Effector memory CD8-positive, alpha-beta T cell (primary cell): ENCODE measurements around the gene KRT16.
"Not testable (repeated sequence)": the region's sequence is repeated elsewhere in the genome, so short reads cannot be mapped to it uniquely, and the experiment has no call there.

Source experiments
- ATAC-seq: fragments of 150-1000 bp; cut with Tn5 transposase; replicated peaks from 2 replicates; pipeline ENCODE4 v1.10.0; 2021; ENCODE audit warnings: mild to moderate bottlenecking, moderate library complexity
- DNase-seq, 3 experiments: peaks; one replicate each; pipeline ENCODE4 v3.0.0; 2021
- H3K27ac Mint-ChIP-seq, 2 donors: one replicate each; pipeline ENCODE4 v1.8.0; 2022; ENCODE audit warnings: mild to moderate bottlenecking in 2 of 2, mixed read lengths in 2 of 2, moderate library complexity in 2 of 2
- H3K27me3 Mint-ChIP-seq, 2 donors: one replicate each; pipeline ENCODE4 v1.8.0; 2022; ENCODE audit warnings: mixed read lengths in 2 of 2
- H3K36me3 Mint-ChIP-seq: one replicate; pipeline ENCODE4 v1.8.0; 2022; ENCODE audit warnings: mild to moderate bottlenecking, moderate library complexity, mixed read lengths; ENCODE audit not compliant: insufficient read depth
- H3K4me1 Mint-ChIP-seq, 2 donors: one replicate each; pipeline ENCODE4 v1.8.0; 2022; ENCODE audit warnings: low read depth in 2 of 2, mixed read lengths in 2 of 2
- H3K4me3 Mint-ChIP-seq, 2 donors: one replicate each; pipeline ENCODE4 v1.8.0; 2022; ENCODE audit warnings: mild to moderate bottlenecking in 2 of 2, mixed read lengths in 2 of 2, moderate library complexity in 2 of 2
- H3K9me3 Mint-ChIP-seq, 2 donors: one replicate each; pipeline ENCODE4 v1.8.0; 2022; ENCODE audit warnings: mixed read lengths in 2 of 2

Gene KRT16

DNA sequence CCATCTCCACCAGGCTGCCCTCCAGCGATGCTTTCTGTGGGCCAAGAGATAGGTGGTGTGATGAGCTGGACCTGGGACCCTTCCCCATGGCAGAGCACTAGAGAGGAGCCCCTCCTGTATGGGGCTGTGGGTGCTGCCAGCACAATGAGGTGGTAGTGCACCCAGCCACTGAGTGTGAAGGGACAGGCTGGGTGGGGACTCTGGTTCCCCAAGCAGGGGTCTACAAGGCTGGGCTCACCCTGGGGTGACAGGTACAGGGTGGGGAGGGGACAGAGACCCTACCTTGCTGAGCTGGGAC is 15.5 kb upstream of the KRT16 start:
- not testable (repeated sequence) for H3K27ac Mint-ChIP-seq, DNase-seq, H3K36me3 Mint-ChIP-seq, ATAC-seq, H3K4me3 Mint-ChIP-seq, H3K4me1 Mint-ChIP-seq, H3K9me3 Mint-ChIP-seq
- H3K27me3 Mint-ChIP-seq, result peaks cover 20 to 49% of the 10 kb centered on the region in 2 donors

DNA sequence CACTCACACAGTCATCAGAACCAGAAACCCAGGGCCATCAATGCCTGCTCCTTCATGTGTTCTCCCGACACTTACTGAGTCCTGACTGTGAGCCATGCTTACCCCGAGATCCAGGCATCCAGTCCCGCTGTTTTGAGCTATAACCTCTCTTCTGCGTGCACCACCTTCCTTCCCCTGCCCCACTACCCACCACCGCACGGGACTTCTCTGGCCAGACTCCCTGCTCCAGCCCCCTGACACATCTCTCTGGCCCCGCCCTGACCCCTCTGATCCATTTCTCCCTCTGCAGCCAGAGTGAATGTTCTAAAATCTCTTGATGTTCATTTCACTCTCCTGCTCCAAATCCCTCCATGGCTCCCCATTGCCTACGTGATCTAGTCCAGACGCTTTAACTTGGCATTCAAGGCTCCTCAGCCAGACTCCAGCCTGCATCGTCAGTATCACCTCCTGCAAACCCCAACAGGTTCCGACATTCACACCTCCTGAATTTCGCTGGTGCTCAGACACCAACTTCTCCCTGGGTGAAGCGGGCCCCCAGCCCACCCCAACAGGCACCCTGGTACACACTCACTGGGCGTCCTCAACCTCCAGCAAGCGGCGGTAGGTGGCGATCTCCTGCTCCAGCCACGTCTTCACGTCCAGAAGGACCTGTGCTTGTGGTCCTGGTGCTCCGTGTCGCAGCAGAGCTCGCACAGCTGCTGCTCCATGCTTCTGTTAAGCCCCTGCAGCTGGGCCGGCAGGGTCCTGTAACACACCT is 14.9 kb upstream of the KRT16 start:
- Mint-ChIP-seq H3K4me1 (no peaks in the 10 kb centered on the region), H3K4me3 (no peak overlapping the region), H3K36me3 (no peaks in the 10 kb centered on the region), H3K27ac (no peak overlapping the region), H3K27me3 (peaks cover 20 to 54% of the 10 kb centered on the region in 2 donors), H3K9me3 (no peaks in the 10 kb centered on the region)
- DNase-seq, result no peak
- no peak for ATAC-seq

DNA sequence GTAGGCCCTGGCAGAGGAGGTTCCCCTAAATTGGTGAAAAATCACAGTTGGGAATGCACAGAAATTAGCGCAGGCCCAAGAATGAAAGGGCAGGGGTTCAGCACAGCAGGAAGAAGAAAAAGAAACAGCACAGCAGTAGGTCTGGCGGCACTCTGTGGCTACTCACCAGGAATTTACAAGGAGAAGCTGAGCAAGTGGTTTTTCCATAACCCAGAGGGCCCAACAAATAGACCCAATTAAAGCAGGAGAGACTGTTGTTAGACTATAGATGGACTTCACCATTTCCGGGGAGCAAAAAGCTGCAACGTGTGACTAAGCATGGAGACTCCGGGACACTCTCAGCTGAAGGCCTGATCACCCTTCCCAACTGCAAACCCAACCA is 14.3 kb upstream of the KRT16 start:
- not testable (repeated sequence) for H3K4me3 Mint-ChIP-seq, H3K9me3 Mint-ChIP-seq, H3K27ac Mint-ChIP-seq, ATAC-seq, H3K4me1 Mint-ChIP-seq, H3K36me3 Mint-ChIP-seq, DNase-seq
- H3K27me3 Mint-ChIP-seq, result peaks cover 20 to 60% of the 10 kb centered on the region in 2 donors

DNA sequence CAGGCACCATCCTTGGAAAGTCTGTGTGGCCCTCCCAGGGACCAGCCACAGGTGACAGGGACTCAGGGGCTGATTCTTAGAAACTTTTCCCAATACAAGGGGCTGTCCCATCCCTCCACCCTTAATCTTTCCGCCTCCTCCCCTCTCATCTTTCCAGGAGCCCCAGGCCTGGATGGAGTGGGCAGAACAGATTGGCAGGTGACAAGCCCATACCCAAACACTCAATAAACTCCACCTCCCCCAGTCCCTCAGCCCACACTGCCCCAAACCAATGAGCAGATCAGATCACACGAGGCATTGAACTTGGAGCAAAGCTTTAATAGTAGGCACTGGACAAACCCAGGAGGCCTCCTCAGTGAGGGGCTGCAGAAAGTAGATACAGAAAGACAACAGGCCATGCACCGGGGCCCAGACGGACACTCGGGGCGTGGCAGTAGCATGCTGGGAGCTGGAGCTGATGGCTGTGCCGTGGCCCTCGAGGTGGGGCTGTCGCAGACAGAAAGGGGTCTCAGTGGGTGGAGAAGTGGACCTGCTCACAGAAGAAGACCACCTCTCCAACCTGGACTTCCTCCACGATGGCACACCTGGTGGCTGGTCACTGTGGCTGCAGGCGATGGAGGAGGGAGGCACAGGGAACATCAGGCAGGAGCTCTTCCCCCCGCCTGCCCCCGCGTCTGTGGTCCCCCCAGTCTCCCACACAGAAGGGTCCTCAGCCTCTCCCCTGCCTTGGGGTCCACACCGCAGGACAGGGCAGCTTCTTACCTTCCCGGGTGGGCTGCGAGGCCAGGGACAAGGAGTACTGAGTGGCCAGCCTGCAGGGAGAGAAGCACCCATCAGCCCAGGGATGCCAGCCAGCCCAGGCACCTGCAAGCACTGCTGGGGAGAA is 13.7 kb upstream of the KRT16 start:
- H3K9me3 Mint-ChIP-seq, H3K36me3 Mint-ChIP-seq, DNase-seq, H3K4me3 Mint-ChIP-seq, ATAC-seq, H3K27ac Mint-ChIP-seq, H3K4me1 Mint-ChIP-seq: not testable (repeated sequence)
- H3K27me3 Mint-ChIP-seq, result peaks cover 20 to 66% of the 10 kb centered on the region in 2 donors

DNA sequence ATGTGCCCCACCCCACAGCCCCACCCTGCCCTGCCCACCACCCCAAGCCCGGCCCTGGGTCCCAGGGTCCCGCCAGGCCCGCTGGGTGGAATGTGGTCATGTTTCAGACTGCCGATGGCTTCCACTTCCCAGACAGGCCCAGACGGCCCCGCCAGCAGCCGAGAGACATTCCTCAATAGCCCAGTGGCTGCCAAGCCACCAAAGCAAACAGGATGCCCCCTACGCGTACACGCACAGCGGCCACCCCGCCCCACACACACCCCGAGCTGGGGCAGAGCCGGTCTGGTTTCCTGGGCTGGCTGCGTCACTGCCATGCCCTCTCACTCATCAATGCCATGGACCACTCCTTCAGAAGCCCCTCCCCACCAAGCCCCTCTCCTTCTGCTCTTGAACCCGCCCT is 13.0 kb upstream of the KRT16 start:
- no peaks in the 10 kb centered on the region for H3K4me1 Mint-ChIP-seq
- no peak for ATAC-seq

DNA sequence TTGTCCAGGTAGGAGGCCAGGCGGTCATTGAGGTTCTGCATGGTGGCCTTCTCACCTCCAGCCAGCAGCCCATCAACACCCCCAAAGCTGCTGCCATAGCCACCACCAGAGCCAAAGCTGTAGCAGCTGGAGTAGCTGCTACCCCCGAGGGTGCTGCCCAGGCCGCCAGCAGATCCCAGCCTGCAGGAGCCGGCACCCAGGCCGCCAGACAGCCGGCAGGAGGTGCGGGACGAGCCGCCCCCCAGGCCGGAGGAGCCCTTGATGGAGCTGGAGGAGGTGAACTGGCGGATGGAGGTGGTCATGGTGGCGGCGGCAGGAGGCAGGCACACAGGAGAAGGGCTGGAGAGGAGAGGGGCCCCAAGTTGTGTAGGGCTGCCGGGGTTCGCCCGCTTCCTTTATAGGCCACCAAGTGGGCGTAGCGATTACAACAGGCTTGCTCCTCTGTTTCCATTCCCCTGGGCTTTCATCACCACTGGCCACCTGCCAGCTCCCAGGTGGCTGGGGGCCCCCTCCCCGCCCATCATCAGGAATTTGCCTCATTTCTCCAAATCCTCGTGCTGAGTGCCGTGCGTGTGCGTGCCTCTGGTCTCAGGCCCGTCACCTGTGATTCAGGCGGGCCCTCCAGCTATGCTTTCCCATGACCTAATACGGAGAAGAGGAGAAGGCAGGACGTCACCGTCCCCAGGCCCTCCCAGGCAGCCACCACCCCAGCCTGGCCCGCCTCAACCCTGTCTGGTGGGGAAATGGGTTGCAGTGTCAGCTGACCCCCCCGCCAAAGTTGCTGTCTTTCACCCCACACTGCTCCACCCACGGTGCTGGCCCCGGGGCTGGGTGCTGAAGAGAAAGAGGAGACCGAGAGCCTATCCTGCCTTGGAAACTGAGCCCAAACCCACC is 11.9 kb upstream of the KRT16 start, which contains the start of gene KRT17:
TSS of gene KRT17 (minus strand) at position 368 of the 894 bp plus-strand sequence. CDS start at position 302, 66 bp downstream.
- DNase-seq (no peak), ATAC-seq (no peak)
- H3K9me3 Mint-ChIP-seq, result no peaks in the 10 kb centered on the region
- H3K4me3 Mint-ChIP-seq, result no peak within 1 kb of the TSS
- H3K27ac Mint-ChIP-seq, result no peak within 1 kb of the TSS
- peaks cover 20 to 85% of the 10 kb centered on the region in 2 donors for H3K27me3 Mint-ChIP-seq
- H3K36me3 Mint-ChIP-seq, result no peaks in the 10 kb centered on the region
- H3K4me1 Mint-ChIP-seq, result no peaks in the 10 kb centered on the region

More for the DNA sequence above, 13.0 kb upstream of the KRT16 start:
- DNase-seq, result no peak
- no peaks in the 10 kb centered on the region for H3K36me3 Mint-ChIP-seq
- H3K27me3 Mint-ChIP-seq, result peaks cover 20 to 73% of the 10 kb centered on the region in 2 donors
- no peak overlapping the region for H3K4me3 Mint-ChIP-seq
- no peak overlapping the region for H3K27ac Mint-ChIP-seq
- no peaks in the 10 kb centered on the region for H3K9me3 Mint-ChIP-seq

DNA sequence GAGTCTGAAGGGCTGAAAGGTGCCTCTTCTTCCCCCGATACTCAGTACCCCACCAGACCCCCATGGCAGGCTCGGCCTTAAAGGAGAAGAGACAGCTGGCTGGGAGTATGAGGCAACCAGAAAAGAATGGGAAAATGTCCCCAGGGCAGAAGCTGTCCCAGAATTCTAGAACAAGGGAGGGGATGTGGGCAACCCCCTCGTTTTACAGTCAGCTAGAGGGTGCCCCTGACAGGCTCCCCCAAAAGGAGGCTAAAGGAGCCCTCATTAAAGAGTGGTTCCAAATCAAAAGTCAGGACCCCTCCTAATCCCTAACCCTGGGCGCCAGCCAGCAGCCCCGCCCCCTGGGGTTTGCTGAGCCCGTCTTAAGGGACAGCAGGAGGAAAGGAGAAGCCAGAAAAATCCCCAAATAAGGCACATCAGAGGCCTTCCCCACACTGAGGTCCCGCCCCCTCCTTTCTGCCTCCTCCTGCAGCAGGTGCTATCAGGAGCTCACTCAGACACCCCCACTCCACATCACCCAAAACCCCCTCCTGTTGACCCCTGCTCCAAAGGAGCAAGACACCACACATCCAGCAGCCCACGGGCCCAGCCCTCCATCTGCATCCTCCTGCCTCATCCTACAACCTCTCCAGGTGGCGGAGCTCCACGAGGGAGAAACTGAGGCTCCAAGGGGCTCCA is 10.8 kb upstream of the KRT16 start:
- H3K9me3 Mint-ChIP-seq, H3K27ac Mint-ChIP-seq, DNase-seq, H3K36me3 Mint-ChIP-seq, H3K4me3 Mint-ChIP-seq, H3K4me1 Mint-ChIP-seq, ATAC-seq: not testable (repeated sequence)
- H3K27me3 Mint-ChIP-seq, result peaks cover 20 to 95% of the 10 kb centered on the region in 2 donors

DNA sequence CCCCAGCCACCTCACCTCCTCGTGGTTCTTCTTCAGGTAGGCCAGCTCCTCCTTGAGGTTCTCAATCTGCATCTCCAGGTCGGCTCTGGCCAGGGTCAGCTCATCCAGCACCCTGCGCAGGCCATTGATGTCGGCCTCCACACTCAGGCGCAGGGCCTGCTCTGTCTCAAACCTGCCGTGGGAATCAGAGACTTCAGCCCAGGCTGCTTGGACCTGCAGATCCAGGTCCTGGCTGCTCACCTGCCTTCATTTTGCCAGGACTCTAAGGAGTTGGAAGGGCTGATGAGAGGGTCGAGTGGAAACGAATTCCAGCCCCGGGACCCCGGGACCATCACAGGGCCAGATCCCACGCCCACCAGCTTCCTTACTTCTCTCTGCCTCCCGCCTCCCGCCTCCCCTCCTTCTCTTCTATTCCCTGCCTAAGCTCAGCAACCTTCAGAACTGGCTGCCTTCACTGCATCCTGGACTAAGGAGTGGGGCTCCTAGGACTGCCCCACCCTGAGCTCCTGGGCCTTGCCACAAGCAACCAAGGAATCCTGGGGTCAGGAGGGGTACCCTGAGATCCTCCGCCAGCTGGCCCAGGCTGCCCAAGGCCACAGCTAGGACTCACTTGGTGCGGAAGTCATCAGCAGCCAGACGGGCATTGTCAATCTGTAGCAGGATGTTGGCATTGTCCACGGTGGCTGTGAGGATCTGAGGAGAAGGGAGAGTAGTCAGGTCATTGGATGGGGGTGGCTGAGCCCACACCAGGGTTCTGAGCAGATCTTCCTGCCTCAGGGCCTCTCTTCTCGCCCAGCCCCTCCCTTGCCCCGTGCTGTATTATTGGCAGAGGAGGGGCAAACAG is 10.0 kb upstream of the KRT16 start:
- H3K27ac Mint-ChIP-seq, H3K36me3 Mint-ChIP-seq, H3K9me3 Mint-ChIP-seq, ATAC-seq, H3K4me1 Mint-ChIP-seq, H3K4me3 Mint-ChIP-seq, DNase-seq: not testable (repeated sequence)
- H3K27me3 Mint-ChIP-seq, result peaks cover 16 to 98% of the 10 kb centered on the region in 2 donors

DNA sequence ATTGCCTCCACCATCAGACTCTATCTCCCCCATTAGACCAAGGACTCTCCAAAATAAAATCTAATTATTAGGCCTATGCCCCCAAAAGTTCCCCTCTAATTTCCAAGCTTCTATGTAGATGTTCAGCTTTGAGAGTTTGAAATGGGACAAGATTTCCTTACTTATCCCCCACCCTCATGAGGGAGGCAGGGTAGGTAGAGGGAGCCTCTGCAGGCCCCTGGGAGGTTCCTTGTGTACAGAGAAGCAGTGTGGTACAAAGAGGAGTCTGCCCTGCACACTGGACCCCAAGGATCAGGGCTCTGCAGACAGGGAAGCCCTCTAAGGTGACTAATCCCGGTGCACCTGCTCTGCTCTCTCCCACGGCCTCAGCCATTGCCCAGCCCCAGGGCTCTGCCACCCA is 9.3 kb upstream of the KRT16 start:
- no peak for ATAC-seq
- Mint-ChIP-seq H3K27ac (no peak overlapping the region), H3K27me3 (peaks cover 10 to 98% of the 10 kb centered on the region in 2 donors), H3K4me1 (no peaks in the 10 kb centered on the region), H3K4me3 (no peak overlapping the region), H3K36me3 (no peaks in the 10 kb centered on the region), H3K9me3 (no peaks in the 10 kb centered on the region)
- no peak for DNase-seq

DNA sequence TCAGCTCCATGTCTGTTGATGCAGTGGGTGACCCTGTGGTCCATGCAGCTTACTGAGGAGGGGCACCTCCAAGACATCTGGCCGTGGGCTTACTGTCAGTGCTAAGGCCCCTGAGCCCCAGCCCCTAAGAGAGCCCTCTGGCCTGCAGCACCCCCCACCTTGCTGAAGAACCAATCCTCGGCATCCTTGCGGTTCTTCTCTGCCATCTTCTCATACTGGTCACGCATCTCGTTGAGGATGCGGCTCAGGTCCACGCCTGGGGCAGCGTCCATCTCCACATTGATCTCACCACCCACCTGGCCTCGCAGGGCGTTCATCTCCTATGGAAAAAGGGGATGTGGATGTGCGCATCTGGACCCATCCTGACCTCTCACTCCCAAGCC is 8.9 kb upstream of the KRT16 start:
- peaks cover 8 to 98% of the 10 kb centered on the region in 2 donors for H3K27me3 Mint-ChIP-seq
- DNase-seq, ATAC-seq, H3K4me1 Mint-ChIP-seq, H3K27ac Mint-ChIP-seq, H3K9me3 Mint-ChIP-seq, H3K4me3 Mint-ChIP-seq, H3K36me3 Mint-ChIP-seq: not testable (repeated sequence)

DNA sequence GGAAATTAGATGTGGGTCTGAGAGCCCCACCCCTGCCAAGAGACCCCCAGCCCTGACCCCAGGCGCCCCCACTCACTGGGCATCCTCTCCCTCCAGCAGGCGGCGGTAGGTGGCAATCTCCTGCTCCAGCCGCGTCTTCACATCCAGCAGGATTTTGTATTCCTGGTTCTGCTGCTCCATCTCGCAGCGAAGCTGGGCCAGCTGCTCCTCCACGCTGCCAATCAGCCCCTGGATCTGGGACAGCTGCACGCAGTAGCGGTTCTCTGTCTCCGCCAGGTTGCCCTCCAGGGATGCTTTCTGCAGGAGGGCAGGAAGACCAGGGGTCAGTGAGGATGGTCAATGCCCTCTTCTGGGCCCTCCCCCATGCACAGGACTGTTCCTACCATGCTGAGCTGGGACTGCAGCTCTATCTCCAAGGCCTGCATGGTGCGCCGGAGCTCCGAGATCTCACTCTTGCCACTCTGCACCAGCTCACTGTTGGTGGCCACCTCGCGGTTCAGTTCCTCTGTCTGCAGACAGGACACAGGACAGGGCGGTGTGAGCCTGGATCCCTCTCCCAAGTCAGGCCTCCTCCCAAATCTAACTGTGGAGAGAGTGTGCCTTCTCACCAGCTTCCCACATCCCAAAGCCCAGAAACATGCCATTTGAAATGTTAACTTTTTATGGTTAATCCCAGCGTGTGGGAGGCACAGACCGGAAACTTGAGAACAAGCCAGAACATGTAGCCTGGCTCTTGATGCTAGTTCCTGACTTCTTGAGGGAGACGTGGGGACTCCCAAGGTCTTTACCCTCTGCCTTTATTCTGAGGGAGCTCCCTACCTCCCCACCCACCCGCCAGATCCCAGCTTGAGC is 8.2 kb upstream of the KRT16 start:
- H3K4me3 Mint-ChIP-seq, result no peak overlapping the region
- H3K4me1 Mint-ChIP-seq, result no peaks in the 10 kb centered on the region
- DNase-seq (no peak), ATAC-seq (no peak)
- no peaks in the 10 kb centered on the region for H3K36me3 Mint-ChIP-seq
- no peak overlapping the region for H3K27ac Mint-ChIP-seq
- no peaks in the 10 kb centered on the region for H3K9me3 Mint-ChIP-seq
- H3K27me3 Mint-ChIP-seq, result peaks cover 4 to 98% of the 10 kb centered on the region in 2 donors
